IMR-90 (cell line): ENCODE data around the gene AP3B1. TPM values are rescaled to one million over a fixed set of nuclear protein-coding genes. Genes with fewer than 3 reads are reported as not detected.

Experiments used
- ATAC-seq: fragments of 200-7000 bp; cut with Tn5 transposase; 2 replicates; pipeline ENCODE4 v1.9.1; 2020; ENCODE audit warnings: low read depth, mild to moderate bottlenecking, moderate library complexity
- BruUV-seq: library from RNA; stranded (reverse); fragments of 400-500 nt; replicated peaks from 2 replicates; lab custom pipeline; 2021; lab: Mats Ljungman, UMichigan
- CTCF ChIA-PET: fragments of 300-600 bp; formaldehyde crosslinking; extraction: SDS; loops from one replicate; lab custom pipeline; 2021; ENCODE audit warnings: antibody characterized with exemption; lab: Yijun Ruan, JAX
- POLR2A ChIA-PET: fragments of 300-600 bp; sonication (Branson Sonifier 250); formaldehyde crosslinking; loops from one replicate; lab custom pipeline; 2022; ENCODE audit warnings: antibody characterized with exemption; ENCODE audit not compliant: unreplicated experiment; lab: Charles Lee
- DNase-seq: peaks from one replicate; pipeline ENCODE4 v3.0.0; 2013
- H2AFZ ChIP-seq: replicated peaks from 2 replicates; pipeline ENCODE3; 2013; ENCODE audit warnings: low read length, mild to moderate bottlenecking; ENCODE audit not compliant: poor library complexity
- H2AK5ac ChIP-seq: 2 replicates; pipeline ENCODE4 v1.6.1; 2013; ENCODE audit warnings: low read depth, low read length, inconsistent platforms
- H2AK9ac ChIP-seq: replicated peaks from 2 replicates; pipeline ENCODE3; 2013; ENCODE audit warnings: mild to moderate bottlenecking, low read depth, low read length, moderate library complexity; ENCODE audit not compliant: poor library complexity
- H2BK120ac ChIP-seq: 2 replicates; pipeline ENCODE4 v1.6.1; 2013; ENCODE audit warnings: low read depth, low read length, inconsistent platforms
- H2BK15ac ChIP-seq: 3 replicates; pipeline ENCODE4 v1.6.1; 2013; ENCODE audit warnings: low read depth, low read length, inconsistent platforms
- H2BK20ac ChIP-seq: 2 replicates; pipeline ENCODE4 v1.6.1; 2013; ENCODE audit warnings: low read depth, mild to moderate bottlenecking, inconsistent platforms, low read length, moderate library complexity
- H2BK5ac ChIP-seq: 2 replicates; pipeline ENCODE4 v1.6.1; 2013; ENCODE audit warnings: mild to moderate bottlenecking, low read depth, low read length, inconsistent platforms; ENCODE audit not compliant: poor library complexity, severe bottlenecking
- H3K14ac ChIP-seq: replicated peaks from 2 replicates; pipeline ENCODE4 v1.6.1; 2013; ENCODE audit warnings: low read depth, low read length, inconsistent platforms
- H3K18ac ChIP-seq: 2 replicates; pipeline ENCODE4 v1.6.1; 2013; ENCODE audit warnings: low read depth, low read length, control low read depth
- H3K23ac ChIP-seq: 2 replicates; pipeline ENCODE4 v1.6.1; 2013; ENCODE audit warnings: low read depth, low read length, inconsistent platforms
- H3K27ac ChIP-seq: 2 replicates; pipeline ENCODE4 v1.5.1; 2013; ENCODE audit warnings: mild to moderate bottlenecking, control low read depth, low read length; ENCODE audit not compliant: insufficient read depth
- H3K27me3 ChIP-seq: 2 replicates; pipeline ENCODE4 v1.6.1; 2013; ENCODE audit warnings: low read length; ENCODE audit not compliant: control insufficient read depth, insufficient read depth
- H3K36me3 ChIP-seq: 2 replicates; pipeline ENCODE4 v1.6.1; 2013; ENCODE audit warnings: low read length, mixed read lengths; ENCODE audit not compliant: control insufficient read depth, insufficient read depth
- H3K4ac ChIP-seq: 2 replicates; pipeline ENCODE4 v1.6.1; 2013; ENCODE audit warnings: low read depth, low read length, inconsistent platforms
- H3K4me1 ChIP-seq: 2 replicates; pipeline ENCODE4 v1.6.1; 2013; ENCODE audit warnings: low read length, mixed read lengths; ENCODE audit not compliant: control insufficient read depth, insufficient read depth
- H3K4me2 ChIP-seq: 2 replicates; pipeline ENCODE4 v1.6.1; 2013; ENCODE audit warnings: low read depth, mild to moderate bottlenecking, control low read depth, low read length, moderate library complexity
- H3K4me3 ChIP-seq: 2 replicates; pipeline ENCODE4 v1.5.1; 2013; ENCODE audit warnings: low read depth, mild to moderate bottlenecking, control low read depth, low read length, moderate library complexity; ENCODE audit not compliant: insufficient read depth
- H3K56ac ChIP-seq: 2 replicates; pipeline ENCODE4 v1.6.1; 2013; ENCODE audit warnings: low read length, inconsistent platforms; ENCODE audit not compliant: insufficient read depth; ENCODE audit errors: extremely low read depth
- H3K79me1 ChIP-seq, 2 experiments: 2 replicates each; pipeline ENCODE4 v1.6.1; 2013; ENCODE audit warnings: low read length in 2 of 2, inconsistent platforms in 1 of 2, low read depth in 1 of 2
- H3K9ac ChIP-seq: 2 replicates; pipeline ENCODE4 v1.6.1; 2013; ENCODE audit warnings: low read depth, low read length, control low read depth
- H3K9me1 ChIP-seq: 2 replicates; pipeline ENCODE4 v1.6.1; 2013; ENCODE audit warnings: low read length, inconsistent platforms; ENCODE audit not compliant: insufficient read depth
- H3K9me3 ChIP-seq: 2 replicates; pipeline ENCODE4 v1.6.1; 2013; ENCODE audit warnings: low read length; ENCODE audit not compliant: control insufficient read depth, insufficient read depth
- H4K20me1 ChIP-seq: 2 replicates; pipeline ENCODE4 v1.6.1; 2013; ENCODE audit warnings: low read length, inconsistent platforms; ENCODE audit not compliant: insufficient read depth
- H4K5ac ChIP-seq: 2 replicates; pipeline ENCODE4 v1.6.1; 2013; ENCODE audit warnings: mild to moderate bottlenecking, low read depth, low read length, control low read depth
- H4K8ac ChIP-seq, 2 experiments: 2 replicates each; pipeline ENCODE4 v1.6.1; 2013; ENCODE audit warnings: low read depth in 2 of 2, low read length in 2 of 2, control low read depth in 1 of 2, inconsistent platforms in 1 of 2
- H4K91ac ChIP-seq: 2 replicates; pipeline ENCODE4 v1.6.1; 2013; ENCODE audit warnings: low read depth, low read length, inconsistent platforms; ENCODE audit not compliant: insufficient read depth
- CHD1 ChIP-seq: IDR thresholded peaks from 2 replicates; pipeline ENCODE4 v1.6.1; 2012; ENCODE audit warnings: low read depth, low read length, improper control_type of control experiment
- MAFK ChIP-seq: IDR thresholded peaks from 2 replicates; pipeline ENCODE4 v1.6.1; 2012; ENCODE audit warnings: low read depth, low read length, improper control_type of control experiment
- MXI1 ChIP-seq: IDR thresholded peaks from 2 replicates; pipeline ENCODE4 v1.6.1; 2012; ENCODE audit warnings: low read depth, mild to moderate bottlenecking, low read length, moderate library complexity, borderline replicate concordance
- NFE2L2 ChIP-seq: fragments of 150-350 bp; IDR thresholded peaks from 2 replicates; pipeline ENCODE4 v1.6.1; 2016; ENCODE audit warnings: low read depth, mild to moderate bottlenecking, low read length
- POLR2A ChIP-seq: IDR thresholded peaks from 2 replicates; pipeline ENCODE4 v1.6.1; 2012; ENCODE audit warnings: mild to moderate bottlenecking, low read depth, low read length
- dilution Hi-C: fragments of 300-500 bp; cut with HindIII; formaldehyde crosslinking; loops from one replicate; pipeline ENCODE4 v1.14.3; 2018; ENCODE audit warnings: low sequenced_read_pairs; ENCODE audit not compliant: unreplicated experiment
- in situ Hi-C: fragments of 300-500 bp; cut with MboI; formaldehyde crosslinking; loops from 3 replicates; pipeline ENCODE4 v1.14.3; 2019; ENCODE audit warnings: low sequenced_read_pairs, inconsistent platforms, mixed read lengths
- intact Hi-C: fragments of 100-400 bp; cut with micrococcal nuclease; formaldehyde crosslinking; loops from 2 replicates; pipeline ENCODE4 v1.10.0; 2022
- polyA plus RNA-seq, 3 experiments: library from polyadenylated mRNA; depleted of rRNA; stranded (reverse); fragments of >200 nt; gene quantifications; 2 replicates each; pipeline ENCODE4 v1.2.3, GENCODE V29; 2012; ENCODE audit warnings: low replicate concordance in 1 of 3
- total RNA-seq: library from RNA; depleted of rRNA; stranded (reverse); fragments of >200 nt; gene quantifications from 2 replicates; pipeline ENCODE4 v1.2.3, GENCODE V29; 2012

AP3B1 gene
- total and polyA plus RNA-seq, 2 of the 4 experiments (the other 2 are of a cell fraction), result 33.1 to 59.0 TPM

GRCh38 chr5:78275998-78276543 is 18.4 kb downstream of the AP3B1 start:
- Histone ChIP-seq H3K79me1 (peaks cover 35 to 70% of the 10 kb centered on the region in 2 experiments), H2AK9ac (no peak overlapping the region), H3K27ac (no peak overlapping the region), H2BK20ac (no peak overlapping the region), H3K36me3 (peaks cover 4% of the 10 kb centered on the region), H3K14ac (no peak overlapping the region), H3K4ac (no peak overlapping the region), H3K18ac (no peak overlapping the region), H3K56ac (no peak overlapping the region), H2BK120ac (no peak overlapping the region), H2AFZ (no peak overlapping the region), H3K9ac (no peak overlapping the region), H3K27me3 (no peaks in the 10 kb centered on the region), H3K9me1 (0 out of 2 replicates have a peak, but pooled peaks cover 7% of the 10 kb centered on the region), H3K9me3 (peaks cover 3% of the 10 kb centered on the region; the same call in 1 of the 2 replicates), H2BK5ac (no peak overlapping the region), H3K4me1 (peaks cover 3% of the 10 kb centered on the region; the same call in 1 of the 2 replicates), H3K23ac (no peak overlapping the region), H3K4me2 (no peak overlapping the region), H4K20me1 (peaks cover 25% of the 10 kb centered on the region), H4K8ac (no peak overlapping the region), H3K4me3 (no peak overlapping the region), H4K5ac (no peak overlapping the region), H2AK5ac (no peak overlapping the region), H4K91ac (no peak overlapping the region), H2BK15ac (no peak overlapping the region)
- ChIA-PET CTCF (no interaction called here), POLR2A (no interaction called here)
- TF ChIP-seq MAFK (no peak), POLR2A (no peak), MXI1 (no peak), CHD1 (no peak), NFE2L2 (no peak)
- in situ Hi-C loops, result loop anchor here (10.0 kb wide), 1 partner anchor 411 kb away; no protein-coding TSS in a partner anchor
- BruUV-seq, result no TSS peak
- ATAC-seq, result no peak
- peak; percentile 12 for DNase-seq
- intact Hi-C loops, result no loop called here
- dilution Hi-C loops, result no loop called here
